Gastrocnemius medialis (tissue), 4 donors: ENCODE measurements around the gene DAGLA. TPM values are rescaled to one million over a fixed set of nuclear protein-coding genes. Genes with fewer than 3 reads are reported as not detected.

ENCODE experiments used
- ATAC-seq, 2 donors: fragments of 150-250 bp; one replicate each; pipeline ENCODE4 v1.9.1; 2016
- DNase-seq, 2 donors: peaks; one replicate each; pipeline ENCODE4 v3.0.0-alpha.2; 2019
- H3K27ac ChIP-seq, 4 donors: fragments of 200-600 bp; sonication (generic); 1 replicate in 1 of 4; 2 replicates in 3 of 4; pipeline ENCODE4 v1.5.1; 2016 to 2018; ENCODE audit warnings: mild to moderate bottlenecking in 2 of 4, moderate library complexity in 1 of 4
- H3K27me3 ChIP-seq, 3 donors: fragments of 200-600 bp; sonication (generic) in 2 of 3; 1 replicate in 1 of 3; 2 replicates in 2 of 3; pipeline versions ENCODE4 v1.5.1 to v1.6.0; 2016 to 2019; ENCODE audit warnings: mild to moderate bottlenecking in 1 of 3, moderate library complexity in 1 of 3
- H3K36me3 ChIP-seq, 2 donors: fragments of 200-600 bp; sonication (generic) in 1 of 2; one replicate each; pipeline ENCODE4 v1.5.1; 2017 to 2018
- H3K4me1 ChIP-seq, 2 donors: fragments of 200-600 bp; sonication (generic) in 1 of 2; one replicate each; pipeline ENCODE4 v1.5.1; 2016 to 2017; ENCODE audit warnings: mild to moderate bottlenecking in 2 of 2
- H3K4me3 ChIP-seq, 4 donors: fragments of 200-600 bp; sonication (generic) in 3 of 4; 1 replicate in 1 of 4; 2 replicates in 3 of 4; pipeline ENCODE4 v1.5.1; 2016 to 2019; ENCODE audit warnings: mild to moderate bottlenecking in 2 of 4
- H3K9me3 ChIP-seq, 3 donors: fragments of 200-600 bp; sonication (generic) in 2 of 3; 1 replicate in 1 of 3; 2 replicates in 2 of 3; pipeline ENCODE4 v1.5.1; 2016 to 2019
- CTCF ChIP-seq, 5 experiments: fragments of 450-650 bp in 3 of 5; fragments of 200-600 bp in 2 of 5; sonication (generic) in 2 of 5; IDR thresholded peaks in 4 of 5; conservative IDR thresholded peaks in 1 of 5; 1 replicate in 4 of 5; 2 replicates in 1 of 5; pipeline ENCODE4 v1.5.1; 2016 to 2019; ENCODE audit warnings: antibody characterized with exemption in 5 of 5, mild to moderate bottlenecking in 3 of 5, moderate library complexity in 3 of 5
- POLR2A ChIP-seq, 2 donors: fragments of 450-650 bp; IDR thresholded peaks; one replicate each; pipeline ENCODE4 v1.6.1; 2017; ENCODE audit warnings: antibody characterized with exemption in 2 of 2, mild to moderate bottlenecking in 2 of 2, moderate library complexity in 2 of 2
- in situ Hi-C, 4 donors: fragments of 200-750 bp; cut with MboI; loops; one replicate each; pipeline versions ENCODE4 v1.15.0 to v1.8.0; 2017; ENCODE audit warnings: low sequenced_read_pairs in 4 of 4
- intact Hi-C: fragments of 100-400 bp; cut with DNase I; formaldehyde crosslinking; loops from one replicate; pipeline ENCODE4 v1.15.1; 2023; ENCODE audit warnings: low total_unique reads
- total RNA-seq, 4 donors: library from RNA; depleted of rRNA; stranded (reverse); fragments of >200 nt; gene quantifications; one replicate each; pipeline versions ENCODE4 v1.1.0 to v1.2.3, GENCODE V29; 2016

Gene DAGLA
- total RNA-seq, 4 donors from 2014 or later: 0.58 to 5.5 (median 2.9) TPM

- no peaks in the 10 kb centered on the region for H3K27me3 ChIP-seq
- H3K4me3 ChIP-seq: no peak overlapping the region
- H3K27ac ChIP-seq: no peak overlapping the region
- peaks cover 0 to 5% of the 10 kb centered on the region in 2 donors for H3K36me3 ChIP-seq
- H3K4me1 ChIP-seq: peaks cover under 1 to 5% of the 10 kb centered on the region in 2 donors
- DNase-seq: no peak
- ATAC-seq: no peak
- intact Hi-C loops: no loop called here
- TF ChIP-seq CTCF (IDR thresholded peaks at IDR 0.05 in 4 of 5, conservative IDR thresholded peaks at IDR 0.05 in 1 of 5) (no peak), POLR2A (IDR thresholded peaks at IDR 0.05) (no peak)
- H3K9me3 ChIP-seq: no peaks in the 10 kb centered on the region
- in situ Hi-C loops: loop anchor here in 1 of 4 donors (10.0 kb wide), 1 partner anchor 63 kb away; no protein-coding TSS in a partner anchor
Measured at GRCh38 chr11:61737636-61738386, 57.6 kb downstream of the DAGLA start.

GRCh38 chr11:61738776-61739175, 58.6 kb downstream of the DAGLA start:
- intact Hi-C loops: no loop called here
- in situ Hi-C loops: loop anchor here in 1 of 4 donors (10.0 kb wide), 1 partner anchor 64 kb away; no protein-coding TSS in a partner anchor
- no peak overlapping the region for H3K27ac ChIP-seq
- no peak overlapping the region for H3K4me3 ChIP-seq
- H3K36me3 ChIP-seq: peaks cover 0 to 5% of the 10 kb centered on the region in 2 donors
- H3K9me3 ChIP-seq: no peaks in the 10 kb centered on the region
- no peak for DNase-seq
- TF ChIP-seq POLR2A (IDR thresholded peaks at IDR 0.05) (no peak), CTCF (IDR thresholded peaks at IDR 0.05 in 4 of 5, conservative IDR thresholded peaks at IDR 0.05 in 1 of 5) (no peak)
- ATAC-seq: no peak
- no peaks in the 10 kb centered on the region for H3K27me3 ChIP-seq
- H3K4me1 ChIP-seq: no peaks in the 10 kb centered on the region

GRCh38 chr11:61739413-61739812, 59.2 kb downstream of the DAGLA start:
- Histone ChIP-seq H3K4me1 (no peaks in the 10 kb centered on the region), H3K27me3 (no peaks in the 10 kb centered on the region), H3K9me3 (no peaks in the 10 kb centered on the region), H3K27ac (no peak overlapping the region), H3K4me3 (no peak overlapping the region), H3K36me3 (peaks cover 0 to 5% of the 10 kb centered on the region in 2 donors)
- in situ Hi-C loops: loop anchor here in 1 of 4 donors (10.0 kb wide), 1 partner anchor 65 kb away; no protein-coding TSS in a partner anchor
- TF ChIP-seq POLR2A (IDR thresholded peaks at IDR 0.05): no peak
- TF ChIP-seq CTCF (IDR thresholded peaks at IDR 0.05 in 4 of 5, conservative IDR thresholded peaks at IDR 0.05 in 1 of 5): no peak
- DNase-seq: no peak
- ATAC-seq: no peak
- intact Hi-C loops: no loop called here

- Histone ChIP-seq H3K4me1 (no peaks in the 10 kb centered on the region), H3K27me3 (no peaks in the 10 kb centered on the region), H3K9me3 (no peaks in the 10 kb centered on the region), H3K4me3 (no peak overlapping the region), H3K36me3 (peaks cover 0 to 5% of the 10 kb centered on the region in 2 donors), H3K27ac (no peak overlapping the region)
- ATAC-seq (no peak), DNase-seq (no peak)
- TF ChIP-seq POLR2A (IDR thresholded peaks at IDR 0.05): no peak
- no peak for TF ChIP-seq CTCF (IDR thresholded peaks at IDR 0.05 in 4 of 5, conservative IDR thresholded peaks at IDR 0.05 in 1 of 5)
- in situ Hi-C loops (loop anchor here in 1 of 4 donors (10.0 kb wide), 1 partner anchor 65 kb away; no protein-coding TSS in a partner anchor), intact Hi-C loops (no loop called here)
Measured at GRCh38 chr11:61739966-61740365, 59.8 kb downstream of the DAGLA start.
